Hematopoietic multipotent progenitor cell (in vitro differentiated cells): ENCODE data around the gene CYP17A1. TPM values are rescaled to one million over a fixed set of nuclear protein-coding genes. Genes with fewer than 3 reads are reported as not detected.
A peak's percentile ranks its signal among the peaks of the same experiment; 100 is the strongest.
"Not testable (repeated sequence)": the region's sequence is repeated elsewhere in the genome, so short reads cannot be mapped to it uniquely, and the experiment has no call there.

ENCODE experiments used
- DNase-seq, 3 donors: peaks; one replicate each; pipeline ENCODE4 v3.0.0-alpha.2; 2011 to 2015; ENCODE audit warnings: low read depth in 2 of 3, low spot score in 2 of 3
- total RNA-seq: library from RNA; depleted of rRNA; stranded (reverse); fragments of >200 nt; gene quantifications from one replicate; pipeline ENCODE4 v1.2.3, GENCODE V29; 2012

Gene CYP17A1, protein sequence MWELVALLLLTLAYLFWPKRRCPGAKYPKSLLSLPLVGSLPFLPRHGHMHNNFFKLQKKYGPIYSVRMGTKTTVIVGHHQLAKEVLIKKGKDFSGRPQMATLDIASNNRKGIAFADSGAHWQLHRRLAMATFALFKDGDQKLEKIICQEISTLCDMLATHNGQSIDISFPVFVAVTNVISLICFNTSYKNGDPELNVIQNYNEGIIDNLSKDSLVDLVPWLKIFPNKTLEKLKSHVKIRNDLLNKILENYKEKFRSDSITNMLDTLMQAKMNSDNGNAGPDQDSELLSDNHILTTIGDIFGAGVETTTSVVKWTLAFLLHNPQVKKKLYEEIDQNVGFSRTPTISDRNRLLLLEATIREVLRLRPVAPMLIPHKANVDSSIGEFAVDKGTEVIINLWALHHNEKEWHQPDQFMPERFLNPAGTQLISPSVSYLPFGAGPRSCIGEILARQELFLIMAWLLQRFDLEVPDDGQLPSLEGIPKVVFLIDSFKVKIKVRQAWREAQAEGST
- total RNA-seq, result not detected

DNA sequence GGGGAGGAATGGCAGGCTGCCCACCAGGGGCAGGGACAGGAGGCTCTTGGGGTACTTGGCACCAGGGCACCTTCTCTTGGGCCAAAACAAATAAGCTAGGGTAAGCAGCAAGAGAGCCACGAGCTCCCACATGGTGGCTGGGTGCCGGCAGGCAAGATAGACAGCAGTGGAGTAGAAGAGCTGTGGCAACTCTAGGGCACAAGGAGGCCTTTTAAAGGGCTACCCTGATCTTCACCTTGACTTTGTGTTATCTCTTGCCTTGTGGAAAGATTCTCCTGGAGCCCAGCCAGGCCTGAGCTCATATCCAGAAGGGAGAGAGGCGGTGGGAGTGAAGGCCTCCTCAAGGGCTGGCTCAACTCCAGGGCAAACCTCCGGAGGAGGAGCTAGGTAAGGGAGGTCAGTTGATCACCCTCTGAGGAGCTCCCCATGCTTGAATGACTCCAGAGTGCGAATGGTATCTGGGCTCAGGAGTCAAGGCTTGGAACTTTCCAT is at the start of gene CYP17A1:
Gene CYP17A1 (minus strand): TSS at position 184 of the 492 bp plus-strand sequence. CDS start 52 bp downstream, at position 132.
- DNase-seq, result no peak

DNA sequence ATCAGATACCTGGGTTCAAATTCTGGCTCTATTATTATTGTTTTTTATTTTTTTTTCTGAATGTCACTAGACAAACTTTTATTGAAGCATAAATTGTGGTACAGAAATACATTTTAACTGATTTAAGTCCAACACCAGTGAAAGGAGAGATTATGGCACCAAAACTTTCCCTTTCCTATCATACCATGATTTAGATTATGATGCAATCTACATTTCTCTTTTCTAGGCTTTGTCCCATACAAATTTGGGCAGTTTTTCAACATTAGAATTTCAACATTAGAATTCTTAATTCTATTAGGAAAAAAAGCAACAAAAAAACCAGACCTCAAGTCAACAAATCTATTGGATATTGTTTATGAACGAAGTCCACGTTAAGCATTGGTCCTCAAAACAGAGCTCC is 43.0 kb upstream of the CYP17A1 start:
- DNase-seq, result no peak

DNA sequence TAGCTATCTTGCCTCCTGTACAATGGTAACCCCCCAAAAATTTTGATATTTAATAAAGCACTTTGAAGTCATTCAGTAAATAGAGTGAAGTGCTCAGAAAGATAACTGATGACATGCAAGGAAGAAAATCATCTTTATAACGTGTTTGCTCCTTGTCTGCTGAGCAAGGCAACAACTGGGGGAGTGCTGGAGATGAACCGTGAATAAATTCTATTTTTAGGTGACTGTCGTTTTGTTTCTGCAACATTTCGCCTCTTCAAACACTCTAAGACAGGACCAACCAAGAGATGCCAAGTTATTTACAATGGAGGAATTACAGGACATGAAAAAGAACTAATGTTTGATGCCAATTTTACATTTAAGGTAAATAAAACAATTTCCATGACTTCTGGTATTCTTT is 41.4 kb upstream of the CYP17A1 start:
- no peak for DNase-seq

DNA sequence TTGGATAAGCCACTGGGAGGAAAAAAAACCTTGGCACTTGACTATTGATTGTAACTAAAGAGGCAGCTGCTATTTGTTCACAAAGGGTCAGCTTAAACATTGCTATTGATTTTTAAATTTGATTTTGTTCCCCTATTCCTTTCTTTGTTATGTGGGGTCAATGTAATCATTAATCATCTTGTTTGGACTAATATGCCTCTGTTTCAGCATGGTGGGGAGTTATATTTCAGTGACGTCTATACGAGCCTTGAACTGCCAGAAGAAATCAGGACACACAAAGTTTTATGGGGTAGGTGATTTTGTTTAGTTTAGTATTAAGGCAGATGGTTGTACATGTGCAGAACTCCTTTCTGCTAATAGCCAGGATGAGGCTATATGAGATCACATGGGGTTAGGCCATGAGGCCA is 39.5 kb upstream of the CYP17A1 start:
- no peak for DNase-seq

DNA sequence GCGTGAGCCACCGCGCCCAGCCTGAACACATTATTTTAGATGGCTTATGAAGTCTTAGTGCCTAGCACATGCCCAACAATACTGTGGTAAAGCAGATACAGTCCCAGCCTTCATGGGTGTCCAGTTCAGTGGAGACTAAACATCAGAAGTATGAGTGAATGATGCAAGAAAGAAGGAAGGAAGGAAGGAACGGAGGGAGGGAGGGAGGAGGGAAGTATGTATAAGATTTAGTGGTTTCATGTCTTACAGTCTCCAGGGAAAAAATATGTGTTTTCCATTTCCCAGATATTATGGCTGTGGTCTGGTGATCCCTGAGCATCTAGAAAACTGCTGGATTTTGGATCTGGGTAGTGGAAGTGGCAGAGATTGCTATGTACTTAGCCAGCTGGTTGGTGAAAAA is 35.0 kb upstream of the CYP17A1 start:
- no peak for DNase-seq

DNA sequence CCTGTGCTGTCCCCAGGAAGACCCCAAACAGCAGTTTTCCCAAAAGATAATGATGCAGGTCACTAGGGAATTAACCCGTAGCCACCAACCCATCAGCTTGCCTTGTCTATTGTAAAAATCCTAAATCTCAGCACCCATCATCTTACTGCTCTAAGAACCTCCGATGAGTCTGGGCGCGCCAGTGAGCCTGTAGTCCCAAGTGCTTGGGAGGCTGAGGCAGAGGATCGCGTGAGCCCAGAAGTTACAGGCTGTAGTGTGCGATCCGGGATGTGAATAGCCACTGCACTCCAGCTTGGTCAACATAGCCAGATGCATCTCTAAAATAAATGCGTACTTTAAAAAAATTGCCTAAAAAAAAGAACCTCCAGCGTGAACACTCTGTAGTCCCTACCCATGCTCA is 33.0 kb upstream of the CYP17A1 start:
- DNase-seq, result no peak

DNA sequence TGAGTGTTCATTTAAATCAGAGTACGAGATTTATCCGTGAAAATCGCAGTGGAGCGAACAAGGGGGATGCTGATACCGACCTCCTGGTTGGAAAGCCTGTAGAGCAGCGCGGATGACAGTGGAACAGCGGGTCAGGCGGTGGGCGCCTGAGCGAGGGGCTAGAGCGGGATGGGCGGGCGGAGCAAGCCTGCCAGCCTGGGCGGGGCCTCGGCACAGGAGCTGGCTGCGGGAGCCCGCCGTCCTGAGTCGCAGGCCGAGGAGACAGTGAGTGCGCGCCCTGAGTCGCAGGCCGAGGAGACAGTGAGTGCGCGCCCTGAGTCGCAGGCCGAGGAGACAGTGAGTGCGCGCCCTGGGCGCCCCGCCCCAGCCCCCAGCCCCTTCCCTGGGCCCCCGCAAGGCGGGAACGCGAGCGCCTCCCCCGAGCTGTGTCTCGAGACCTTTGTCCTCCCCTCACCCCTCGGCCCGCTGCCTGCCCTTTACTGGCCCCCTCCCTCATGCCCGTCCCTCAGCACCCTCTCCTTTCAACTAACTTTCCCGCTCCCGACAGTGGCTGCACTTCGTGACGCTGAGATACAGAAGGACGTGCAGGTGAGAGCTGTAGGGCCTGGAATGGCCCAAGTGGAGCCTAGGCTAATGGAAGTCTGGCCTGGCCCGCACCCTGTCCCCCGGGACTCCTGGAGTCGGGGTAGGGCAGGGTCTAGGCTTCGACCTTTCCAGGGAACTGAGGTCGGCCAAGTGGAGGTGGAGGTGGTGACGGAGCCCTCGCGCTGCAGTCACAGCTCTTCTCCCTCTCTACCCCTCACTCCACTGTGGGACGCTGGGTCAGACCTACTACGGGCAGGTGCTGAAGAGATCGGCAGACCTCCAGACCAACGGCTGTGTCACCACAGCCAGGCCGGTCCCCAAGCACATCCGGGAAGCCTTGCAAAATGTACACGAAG is 32.3 kb upstream of the CYP17A1 start, which contains the start of gene AS3MT:
Gene AS3MT (plus strand): TSS at position 213 of the 941 bp plus-strand sequence. CDS start 123 bp downstream, at position 336.
- peak in 2 of 3 donors; percentile 17 to 25 for DNase-seq

DNA sequence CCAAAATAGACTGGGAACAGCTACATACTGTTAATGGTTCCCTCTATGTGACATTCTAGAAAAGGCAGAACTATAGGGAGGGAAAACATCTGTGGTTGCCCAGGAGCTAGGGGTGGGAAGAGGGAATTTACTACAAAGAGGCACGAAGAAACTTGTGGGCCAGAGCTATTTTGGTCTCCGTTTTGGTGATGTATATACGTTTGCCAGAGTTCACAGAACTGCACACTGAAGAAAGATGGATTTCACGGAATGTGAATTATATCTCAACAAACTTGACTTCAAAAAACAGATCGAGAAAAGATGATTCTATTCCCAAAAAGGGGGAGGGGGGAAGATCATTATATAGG is 31.7 kb upstream of the CYP17A1 start:
- DNase-seq, result no peak

DNA sequence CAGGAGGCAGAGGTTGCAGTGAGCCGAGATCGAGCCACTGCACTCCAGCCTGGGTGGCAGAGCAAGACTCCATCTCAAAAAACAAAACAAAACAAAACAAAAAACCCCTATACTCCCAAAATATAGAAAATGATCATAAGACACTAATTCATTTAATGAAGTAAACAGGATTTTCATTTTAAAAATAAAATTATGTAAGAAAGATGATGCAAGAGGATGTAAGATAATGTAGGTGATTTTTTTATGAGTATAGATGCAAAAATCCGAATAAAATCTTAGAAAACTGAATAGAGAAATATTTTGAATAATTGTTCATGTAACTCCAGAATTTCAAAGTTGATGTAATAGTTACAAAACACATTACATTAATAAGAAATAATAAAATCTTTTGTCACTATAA is 28.4 kb upstream of the CYP17A1 start:
- DNase-seq, result no peak

DNA sequence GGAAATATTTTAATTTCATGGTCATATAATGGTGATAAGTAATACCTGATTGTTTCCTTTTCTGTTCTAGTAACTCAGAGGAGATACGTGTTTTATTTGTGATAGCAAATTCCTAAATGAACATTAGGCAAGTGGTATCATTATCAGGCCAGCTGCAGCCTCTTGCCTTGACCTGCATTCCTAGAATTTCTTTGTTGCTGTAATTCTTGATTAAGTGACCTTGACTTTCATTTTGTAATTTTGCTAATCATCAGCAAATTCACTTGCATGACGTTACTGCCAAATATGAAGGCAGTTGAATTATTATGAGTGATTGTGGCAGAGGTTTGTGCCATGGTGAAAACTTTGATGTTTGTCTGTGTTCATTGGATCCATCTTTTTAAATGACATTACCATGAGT is 26.4 kb upstream of the CYP17A1 start:
- DNase-seq, result no peak

DNA sequence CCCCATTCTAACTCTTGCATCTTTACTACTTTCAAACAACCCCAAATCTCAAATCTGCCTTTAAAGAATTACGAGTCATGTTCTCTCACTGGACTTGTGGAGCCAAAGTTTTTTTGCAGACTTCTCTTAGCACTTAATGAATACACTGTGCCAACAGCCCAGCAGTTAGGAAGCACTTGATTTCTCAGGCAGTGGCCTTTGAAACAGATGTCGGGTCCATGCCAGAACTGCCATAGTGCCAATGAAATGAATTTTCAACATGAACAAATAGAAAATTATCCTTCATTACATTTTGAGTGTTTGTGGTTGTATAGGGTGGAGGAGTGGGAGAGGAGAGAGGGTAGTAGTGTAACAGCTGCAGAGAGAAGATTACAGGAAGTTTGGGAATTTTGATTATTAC is 22.7 kb upstream of the CYP17A1 start:
- DNase-seq, result no peak

DNA sequence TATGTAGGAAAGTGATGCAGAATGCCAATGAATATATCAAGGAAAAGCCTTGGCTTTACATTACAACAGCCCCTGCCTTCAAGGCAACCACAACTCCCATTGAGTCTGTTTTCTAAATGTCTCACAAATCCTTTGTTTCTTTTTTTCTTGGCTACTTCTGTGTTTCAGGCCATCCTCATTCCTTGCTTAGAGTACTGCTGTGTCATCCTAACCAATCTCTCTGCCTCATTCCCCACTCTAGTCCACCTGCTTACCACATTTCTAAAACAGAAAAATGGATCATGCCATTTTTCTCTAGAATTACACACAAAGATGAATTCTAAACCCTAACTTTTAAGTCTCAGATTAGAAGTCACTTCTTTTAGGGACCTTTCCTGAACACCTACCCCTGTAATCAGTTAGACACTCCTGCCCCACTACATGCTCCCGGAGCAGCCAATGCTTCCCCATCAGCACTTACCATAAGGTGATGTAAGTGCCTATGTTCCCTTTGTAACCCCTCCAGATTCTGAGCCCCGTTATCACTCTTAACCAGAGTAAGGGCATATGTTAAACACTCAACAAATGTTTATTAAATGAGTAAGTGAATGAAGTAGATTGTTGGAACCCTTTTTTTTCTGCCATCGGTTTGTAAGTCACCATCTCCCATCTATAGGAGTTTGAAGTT is 19.7 kb upstream of the CYP17A1 start:
- no peak for DNase-seq

DNA sequence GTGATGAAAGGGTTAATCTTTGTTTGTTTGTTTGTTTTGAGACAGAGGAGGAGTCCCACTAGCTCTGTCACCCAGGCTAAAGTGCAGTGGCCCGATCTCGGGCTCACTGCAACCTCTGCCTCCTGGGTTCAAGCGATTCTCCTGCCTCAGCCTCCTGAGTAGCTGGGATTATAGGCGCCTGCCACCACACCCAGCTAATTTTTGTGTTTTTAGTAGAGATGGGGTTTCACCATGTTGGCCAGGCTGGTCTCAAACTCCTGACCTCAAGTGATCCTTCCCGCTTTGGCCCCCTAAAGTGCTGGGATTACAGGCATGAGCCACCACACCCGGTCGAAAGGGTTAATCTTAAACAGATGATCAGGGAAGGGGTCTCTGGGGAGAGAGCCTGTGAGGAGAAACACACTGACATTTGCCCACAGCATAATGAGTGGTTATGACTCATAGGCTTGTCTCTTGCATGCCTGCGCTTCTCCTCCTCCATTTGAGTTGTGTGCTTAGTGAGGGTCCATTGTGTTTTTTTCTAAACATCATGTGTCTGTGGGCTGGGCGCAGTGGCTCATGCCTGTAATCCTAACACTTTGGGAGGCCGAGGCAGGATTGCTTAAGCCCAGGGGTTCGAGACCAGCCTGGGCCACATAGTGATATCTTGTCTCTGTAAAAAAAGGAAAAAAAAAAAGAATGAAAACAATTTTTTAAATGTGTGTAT is 18.7 kb upstream of the CYP17A1 start:
- not testable (repeated sequence) for DNase-seq

DNA sequence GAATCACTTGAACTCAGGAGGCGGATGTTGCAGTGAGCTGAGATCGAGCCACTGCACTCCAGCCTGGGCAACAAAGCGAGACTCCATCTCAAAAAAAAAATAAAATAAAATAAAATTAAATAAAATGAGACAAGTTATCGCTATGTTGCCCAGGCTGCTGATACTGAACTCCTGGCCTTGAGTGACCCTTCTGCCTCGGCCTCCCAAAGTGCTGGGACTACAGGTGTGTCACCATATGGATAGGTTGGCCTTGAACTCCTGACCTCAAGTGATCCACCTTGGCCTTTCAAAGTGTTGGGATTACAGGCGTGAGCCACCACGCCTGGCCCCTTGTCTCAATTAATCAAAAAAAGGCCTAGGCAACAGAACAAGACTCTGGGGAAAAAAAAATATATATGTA is 16.0 kb upstream of the CYP17A1 start:
- not testable (repeated sequence) for DNase-seq

DNA sequence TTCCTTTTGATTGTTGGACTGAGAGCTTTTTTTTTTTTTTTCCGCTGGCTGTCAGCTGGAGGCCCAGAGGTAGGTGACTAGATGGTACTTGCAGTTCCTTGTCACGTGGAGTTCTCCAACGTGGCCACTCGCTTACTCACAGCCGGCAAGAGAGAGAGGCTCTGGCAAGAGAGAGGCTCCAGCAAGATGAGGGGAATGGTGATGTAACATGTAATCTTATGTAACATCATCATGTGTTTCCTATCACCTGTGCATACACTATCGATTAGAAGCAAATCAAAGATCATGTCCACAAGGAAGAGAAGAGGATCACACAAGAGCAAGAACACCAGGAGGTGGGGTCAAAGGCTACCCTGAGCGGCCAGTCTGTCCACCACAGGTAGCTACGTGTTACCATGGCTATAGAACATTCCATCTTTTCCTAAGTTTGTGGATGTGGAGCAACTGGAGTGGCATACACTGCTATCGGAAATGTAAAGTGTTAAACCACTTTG is 12.9 kb upstream of the CYP17A1 start:
- DNase-seq, result no peak

DNA sequence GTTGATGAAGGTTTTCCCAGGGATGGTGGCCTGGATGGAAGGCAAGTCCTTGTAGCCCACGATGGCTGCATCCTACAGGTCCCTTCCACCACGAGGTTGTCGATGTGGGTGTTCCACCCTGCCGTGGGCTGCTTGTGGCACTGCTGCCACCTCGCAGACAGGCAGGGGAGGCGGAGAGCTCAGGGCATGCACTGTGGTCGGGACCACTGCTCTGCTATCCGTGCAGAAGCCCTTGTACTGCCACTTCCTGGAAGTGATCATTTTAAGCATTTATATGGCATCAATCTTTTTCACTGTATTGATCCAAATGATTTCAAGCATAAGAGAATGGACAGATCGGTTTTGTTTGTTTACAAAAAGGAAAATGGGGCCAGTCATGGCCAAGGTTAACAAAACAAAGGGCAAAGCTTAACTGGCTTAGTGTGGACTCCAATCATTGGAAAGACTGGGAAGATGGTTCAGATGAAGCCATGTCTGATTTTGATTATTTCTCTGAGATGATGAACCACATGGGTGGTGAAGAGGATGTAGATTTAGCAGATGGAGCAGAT is 8.2 kb upstream of the CYP17A1 start:
- DNase-seq, result no peak

DNA sequence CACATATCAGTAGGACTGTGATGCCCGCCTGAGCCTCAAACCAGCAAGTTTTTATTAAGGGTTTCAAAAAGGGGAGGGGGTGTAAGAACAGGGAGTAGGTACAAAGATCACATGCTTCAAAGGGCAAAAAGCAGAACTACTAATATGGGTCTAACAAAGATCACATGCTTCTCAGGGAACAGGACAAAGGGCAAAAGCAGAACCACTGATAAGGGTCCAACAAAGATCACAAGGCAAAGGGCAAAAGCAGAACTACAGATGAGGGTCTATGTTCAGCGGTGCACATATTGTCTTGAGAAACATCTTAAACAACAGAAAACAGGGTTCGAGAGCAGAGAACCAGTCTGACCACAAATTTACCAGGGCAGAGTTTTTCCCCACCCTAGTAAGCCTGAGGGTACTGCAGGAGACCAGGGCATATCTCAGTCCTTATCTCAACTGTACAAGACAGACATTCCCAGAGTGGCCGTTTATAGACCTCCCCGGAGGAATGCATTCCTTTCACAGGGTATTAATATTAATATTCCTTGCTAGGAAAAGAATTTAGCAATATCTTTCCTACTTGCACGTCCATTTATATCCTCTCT is 7.1 kb upstream of the CYP17A1 start:
- DNase-seq, result not testable (repeated sequence)

DNA sequence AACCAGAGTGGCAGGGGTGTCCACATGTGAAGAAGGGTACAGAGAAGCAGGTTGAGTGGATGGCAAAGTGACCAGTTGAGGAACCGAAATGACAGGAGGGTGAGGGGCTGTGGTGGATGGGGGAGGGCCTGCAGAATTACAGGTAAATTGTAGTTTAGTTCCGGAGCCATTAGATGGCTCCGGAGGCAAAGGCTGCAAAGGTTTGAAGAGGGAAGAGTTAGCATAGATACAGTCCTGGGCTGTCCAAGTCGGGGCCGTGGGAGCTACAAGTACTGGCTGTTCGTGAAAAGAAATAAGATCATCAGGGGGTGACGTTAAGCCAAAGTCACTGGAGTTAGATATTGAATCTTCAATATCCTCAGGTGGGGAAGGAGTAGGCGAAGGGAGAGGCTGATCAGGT is 5.9 kb upstream of the CYP17A1 start:
- not testable (repeated sequence) for DNase-seq

DNA sequence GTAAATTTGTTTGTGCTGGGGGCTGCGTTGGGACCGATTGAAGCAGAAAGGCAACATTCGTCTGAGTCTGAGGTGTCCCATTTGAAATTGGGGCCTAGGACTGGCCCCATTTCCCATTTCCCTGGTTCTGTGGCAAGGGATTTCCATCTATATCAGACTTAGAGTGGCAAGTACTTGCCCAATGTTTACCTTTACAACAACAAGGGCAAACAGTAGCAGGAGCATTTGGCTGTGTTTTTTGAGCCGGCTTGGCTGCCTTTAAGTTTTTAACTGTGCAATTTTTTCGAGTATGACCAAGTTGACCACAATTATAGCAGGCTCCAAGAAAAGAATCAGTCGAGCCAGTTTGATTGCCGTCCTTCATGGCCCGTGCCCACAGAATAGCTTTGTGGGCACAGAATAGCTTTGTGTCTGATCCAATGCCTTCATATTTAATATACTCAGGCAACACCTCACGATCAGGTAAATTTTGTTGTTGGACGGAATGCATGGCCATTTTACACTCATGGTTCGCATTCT is 4.7 kb upstream of the CYP17A1 start:
- DNase-seq, result no peak
